Measurements from ENCODE around the gene MEIOB.
"Not testable (repeated sequence)": the region's sequence is repeated elsewhere in the genome, so short reads cannot be mapped to it uniquely, and the experiment has no call there.

MEIOB gene

DNA sequence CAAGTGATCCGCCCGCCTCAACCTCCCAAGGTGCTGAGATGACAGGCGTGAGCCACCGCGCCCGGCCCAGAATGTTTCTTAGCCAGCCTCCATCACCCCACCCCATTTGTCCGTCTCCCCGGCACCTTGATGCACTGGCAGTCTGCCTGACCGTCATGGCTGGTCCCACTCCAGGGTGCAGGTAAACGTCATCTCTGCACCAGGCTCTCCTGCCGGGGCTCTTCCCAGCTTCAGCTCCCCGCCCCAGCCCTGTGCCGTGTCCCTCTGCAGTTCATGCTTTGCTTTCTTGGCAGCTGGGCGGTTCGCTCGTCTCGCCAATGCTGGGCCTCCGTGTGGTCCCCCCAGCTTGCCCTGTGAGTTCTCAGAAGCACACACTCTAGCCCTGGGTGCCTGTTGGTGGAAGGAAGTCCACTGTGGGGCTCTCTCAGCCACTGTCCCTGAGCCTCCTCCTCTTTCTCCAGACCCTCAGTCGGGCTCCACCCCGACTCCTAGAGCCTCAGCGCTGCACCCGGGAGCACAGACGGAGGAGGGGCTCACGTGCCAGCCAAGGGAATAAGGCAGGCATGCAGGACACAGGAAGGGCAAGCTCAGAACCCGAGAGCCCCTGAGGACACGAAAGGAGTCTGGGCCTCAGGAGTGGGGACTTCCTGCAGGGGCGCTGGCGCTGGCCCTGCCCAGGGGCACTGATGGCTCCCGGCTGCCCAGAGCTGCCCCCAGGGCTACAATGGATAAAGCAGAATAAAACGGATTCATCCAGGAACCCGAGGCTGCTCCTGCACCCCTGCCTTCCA lies 34.3 kb upstream of the MEIOB start:
- DNase-seq = no peak

DNA sequence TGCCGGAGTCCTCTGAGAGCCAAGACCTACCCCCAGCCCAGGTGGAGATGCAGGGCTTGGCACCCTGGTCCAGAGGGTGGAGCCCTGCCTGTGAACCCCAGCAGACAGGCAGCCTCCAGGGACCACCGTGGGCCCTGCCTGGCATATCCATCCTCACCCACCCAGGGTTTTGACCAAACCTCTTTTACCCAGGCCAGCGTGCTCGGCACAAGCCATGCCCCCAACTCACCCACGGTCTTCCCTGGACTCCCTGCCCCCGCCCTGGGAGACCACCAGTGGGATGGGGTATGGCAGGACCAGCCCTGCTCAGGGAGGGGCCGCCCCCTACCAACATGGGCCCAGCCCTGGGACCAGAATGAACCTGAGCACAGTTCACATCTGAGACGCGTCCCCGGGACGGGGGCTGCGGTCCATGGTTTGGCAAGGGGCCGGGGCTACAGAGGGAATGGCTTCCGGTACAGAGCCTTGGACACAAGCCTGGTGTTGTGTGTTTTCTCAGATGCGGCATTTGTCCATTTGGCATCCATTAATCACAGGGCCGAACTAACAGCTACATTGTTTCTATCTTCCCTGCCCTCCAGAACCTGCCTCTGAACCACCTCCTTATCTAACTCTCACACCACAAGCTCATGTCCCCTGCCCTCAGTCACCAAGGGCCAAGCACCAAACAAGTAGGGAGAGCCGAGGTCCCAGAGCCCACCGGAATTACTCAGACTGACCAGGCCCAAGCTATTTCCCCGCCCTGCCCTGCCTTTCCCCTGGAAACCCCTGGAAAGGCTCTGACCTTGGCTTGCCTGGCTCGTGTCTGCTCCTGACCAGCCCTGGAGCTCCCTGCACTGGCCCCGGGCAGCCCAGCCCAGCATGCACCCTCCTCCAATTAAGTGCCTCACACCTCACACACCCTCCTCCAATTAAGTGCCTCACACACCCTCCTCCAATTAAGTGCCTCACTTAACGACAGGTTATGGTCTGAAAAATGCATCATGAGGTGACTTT lies 32.2 kb upstream of the MEIOB start:
- no peak for DNase-seq

DNA sequence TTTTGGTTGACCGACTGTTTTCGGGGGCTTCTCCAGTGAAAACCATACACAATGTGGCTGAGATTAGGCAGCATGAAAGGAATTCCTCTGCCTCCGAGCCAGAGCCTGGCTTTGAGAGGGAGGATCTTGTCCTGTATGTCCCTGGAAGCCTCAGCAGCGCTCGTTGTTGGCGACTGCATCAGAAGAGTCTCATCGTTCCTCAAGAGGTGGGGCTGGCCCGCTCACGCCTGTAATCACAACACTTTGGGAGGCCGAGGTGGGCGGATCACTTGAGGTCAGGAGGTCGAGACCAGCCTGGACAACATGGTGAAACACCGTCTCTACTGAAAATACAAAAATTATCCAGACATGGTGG lies 31.2 kb upstream of the MEIOB start:
- DNase-seq = no peak

DNA sequence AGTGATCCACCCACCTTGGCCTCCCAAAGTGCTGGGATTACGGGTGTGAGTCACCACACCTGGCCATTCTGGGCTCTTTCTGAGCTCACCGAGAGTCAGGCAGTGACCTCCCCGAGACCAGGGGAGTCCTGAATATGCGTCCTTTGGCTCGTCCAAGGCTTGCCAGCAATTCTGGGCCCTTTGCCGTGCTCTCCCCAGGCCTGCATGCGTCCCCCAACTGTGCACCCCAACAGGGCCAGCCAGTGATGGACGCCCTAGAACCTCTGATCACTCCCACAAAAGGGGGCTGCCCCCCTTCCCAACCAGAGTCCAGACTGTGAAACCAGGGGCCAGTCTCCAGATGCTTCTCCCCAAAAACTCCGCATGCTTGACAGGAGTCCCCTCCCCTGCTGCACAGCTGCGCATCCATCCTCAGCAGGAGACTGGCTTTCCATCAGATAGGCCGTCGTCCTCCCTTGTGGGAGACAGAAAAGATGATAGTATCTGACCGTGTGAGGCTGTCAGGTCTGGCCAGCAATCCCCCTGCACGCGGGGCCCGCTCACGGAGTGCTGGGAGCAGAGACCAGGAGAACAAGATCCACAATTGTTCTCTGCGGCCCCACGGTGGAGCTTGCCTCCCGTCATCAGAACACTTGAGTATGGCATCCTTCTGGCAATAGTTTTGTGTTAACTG lies 30.7 kb upstream of the MEIOB start:
- no peak for DNase-seq

DNA sequence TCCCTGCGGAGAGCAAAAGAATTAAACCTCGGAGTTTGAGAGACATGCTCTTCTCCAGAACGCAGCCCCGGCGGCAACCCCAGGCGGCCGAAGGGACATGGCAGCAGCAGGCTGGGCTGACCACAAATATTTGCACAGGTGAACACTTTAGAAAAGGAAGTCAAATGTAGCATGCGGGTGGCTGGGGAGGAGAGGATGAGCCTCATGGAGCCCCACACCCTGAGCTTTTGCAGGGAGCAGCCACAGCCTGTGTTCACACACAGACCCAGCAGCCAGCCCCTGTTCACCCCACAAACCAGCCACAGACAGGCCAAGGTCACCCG lies 28.4 kb upstream of the MEIOB start:
- DNase-seq = no peak

DNA sequence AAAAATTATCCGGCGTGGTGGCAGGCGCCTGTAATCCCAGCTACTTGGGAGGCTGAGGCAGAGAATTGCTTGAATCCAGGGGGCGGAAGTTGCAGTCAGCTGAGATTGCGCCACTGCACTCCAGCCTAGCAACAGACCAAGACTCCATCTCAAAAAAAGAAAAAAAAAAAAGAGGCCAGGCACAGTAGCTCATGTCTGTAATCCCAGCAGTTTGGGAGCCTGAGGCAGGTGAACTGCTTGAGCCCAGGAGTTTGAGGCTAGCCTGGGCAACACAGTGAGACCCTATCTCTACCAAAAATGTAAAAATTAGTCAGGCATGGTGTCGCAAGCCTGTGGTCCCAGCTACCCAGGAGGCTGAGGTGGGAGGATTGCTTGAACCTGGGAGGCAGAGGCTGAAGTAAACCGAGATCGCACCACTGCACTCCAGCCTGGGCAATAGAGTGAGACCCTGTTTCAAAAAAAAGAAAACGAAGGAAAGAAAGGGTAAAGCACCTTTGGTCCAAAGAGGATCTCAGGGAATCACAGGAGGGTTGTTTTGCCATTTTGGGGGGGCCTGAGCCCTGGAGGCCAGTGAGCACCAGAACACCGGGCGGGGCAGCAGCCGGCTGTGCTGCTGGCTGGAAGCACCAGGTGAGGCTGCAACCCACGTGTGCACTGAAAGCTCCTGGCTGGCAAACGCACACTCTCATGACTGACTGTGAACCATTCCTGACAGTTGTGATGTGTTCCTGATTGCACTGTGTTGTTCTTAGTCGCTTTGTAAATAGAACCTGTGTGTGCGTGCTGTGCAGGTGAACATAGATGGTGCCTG lies 27.9 kb upstream of the MEIOB start:
- no peak for DNase-seq

DNA sequence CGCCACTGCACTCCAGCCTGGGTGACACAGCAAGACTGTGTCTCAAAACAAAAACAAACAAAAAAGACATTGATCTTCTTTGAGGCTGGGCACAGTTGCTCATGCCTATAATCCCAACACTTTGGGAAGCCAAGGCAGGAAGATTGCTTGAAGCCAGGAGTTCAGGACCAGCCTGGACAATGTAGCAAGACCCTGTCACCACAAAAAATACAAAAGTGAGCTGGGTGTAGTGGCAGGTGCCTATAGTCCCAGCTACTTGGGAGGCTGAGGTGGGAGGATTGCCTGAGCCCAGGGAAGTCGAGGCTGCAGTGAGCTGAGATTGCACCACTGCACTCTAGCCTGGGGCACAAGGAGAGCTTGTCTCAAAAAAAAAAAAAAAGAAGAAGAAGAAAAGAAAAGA lies 25.7 kb upstream of the MEIOB start:
- DNase-seq = not testable (repeated sequence)

DNA sequence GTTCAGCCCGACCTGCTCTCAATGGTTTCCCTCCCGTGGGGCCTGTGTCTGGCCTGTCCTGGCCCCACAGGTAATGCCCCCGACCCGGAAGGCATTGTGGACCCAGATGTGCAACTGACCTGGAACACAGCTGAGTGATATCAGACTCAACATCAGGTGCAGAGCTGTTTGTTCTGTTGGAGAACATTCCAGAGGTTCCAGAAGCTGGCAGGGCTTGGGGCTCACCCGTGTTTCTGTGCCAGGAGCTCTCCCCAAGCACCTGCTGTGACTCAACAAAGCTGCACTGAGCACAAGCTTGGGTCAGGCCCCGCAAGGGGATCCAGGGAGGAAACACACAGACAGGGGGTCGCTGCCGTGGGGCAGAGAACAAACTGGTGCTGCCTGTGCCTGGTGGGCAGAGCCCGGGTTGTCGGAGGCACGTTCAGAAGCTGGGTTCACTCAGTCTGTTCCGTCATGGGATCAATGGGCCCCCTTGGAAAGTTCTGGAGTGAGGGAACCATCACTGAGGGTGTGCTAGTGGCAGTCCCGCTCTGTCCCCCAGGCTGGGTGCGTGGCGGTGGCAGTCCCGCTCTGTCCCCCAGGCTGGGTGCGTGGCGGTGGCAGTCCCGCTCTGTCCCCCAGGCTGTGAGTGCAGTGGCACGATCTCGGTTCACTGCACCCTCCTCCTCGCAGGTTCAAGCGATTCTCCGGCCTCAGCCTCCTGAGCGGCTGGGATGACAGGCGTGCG lies 24.1 kb upstream of the MEIOB start:
- no peak for DNase-seq

DNA sequence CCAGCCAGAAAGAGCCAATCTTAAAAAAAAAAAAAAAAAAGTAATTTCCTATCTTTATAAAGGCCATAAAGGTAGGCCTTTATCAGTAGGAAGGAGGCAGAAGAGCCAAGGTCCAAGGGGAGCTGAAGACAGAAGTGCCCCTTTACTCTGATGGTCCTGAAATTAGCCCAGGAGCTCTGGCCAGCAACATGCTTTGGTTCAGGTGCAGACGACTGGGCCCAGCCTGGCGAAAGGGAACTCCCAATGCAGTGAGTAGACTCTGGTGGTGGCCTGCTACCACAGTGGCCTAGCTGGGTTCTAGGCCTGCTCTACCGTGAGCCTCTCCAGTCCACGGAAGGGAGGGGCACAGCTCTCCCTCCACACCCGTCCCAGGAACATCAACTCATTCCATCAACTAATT lies 23.1 kb upstream of the MEIOB start:
- DNase-seq = no peak

DNA sequence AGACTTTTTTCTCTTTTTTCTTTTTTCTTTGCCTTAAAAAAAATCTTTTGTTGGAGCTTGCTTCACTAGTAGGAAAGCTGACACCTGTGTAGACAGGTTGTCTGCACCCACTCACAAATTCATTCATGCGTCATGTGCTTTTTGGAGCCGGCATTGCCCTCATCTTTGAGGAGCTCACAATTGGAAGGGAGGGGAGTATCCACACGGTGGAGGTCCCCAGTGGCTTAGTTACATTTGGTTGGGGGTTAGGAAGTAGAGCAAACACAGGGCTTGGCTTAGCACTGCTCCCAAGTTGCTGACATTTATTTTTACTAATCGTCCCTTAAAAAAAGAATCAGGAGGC lies 18.7 kb upstream of the MEIOB start:
- DNase-seq = no peak

DNA sequence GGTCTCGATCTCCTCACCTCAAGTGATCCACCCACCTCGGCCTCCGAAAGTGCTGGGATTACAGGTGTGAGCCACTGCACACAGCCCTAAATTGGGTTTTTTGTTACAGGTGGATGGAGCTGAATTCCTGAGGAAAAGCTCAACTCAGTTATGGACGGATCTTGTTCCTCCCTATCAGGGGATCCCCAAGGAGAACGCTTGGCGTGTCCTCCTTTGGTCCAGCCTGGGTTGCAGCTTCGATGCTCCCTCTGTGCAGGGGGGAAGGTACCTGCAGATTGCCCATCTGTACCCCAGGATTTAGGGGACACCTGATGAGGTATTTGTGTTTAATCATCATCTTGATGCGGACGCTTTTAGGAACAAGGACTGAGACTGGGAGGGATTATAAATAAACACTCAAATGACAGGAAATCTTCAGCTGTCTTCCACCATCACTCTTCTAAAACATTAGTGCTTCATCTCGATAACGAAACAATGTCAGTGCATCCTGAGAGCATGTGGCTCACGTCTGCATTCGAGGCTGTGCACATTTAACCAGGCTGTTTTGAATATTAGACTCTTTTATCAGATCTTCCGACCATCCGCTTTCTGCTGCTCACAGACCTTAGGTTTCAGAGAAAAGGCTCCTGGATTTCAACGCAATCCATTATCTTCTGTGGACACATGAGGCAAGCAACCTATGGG lies 18.2 kb upstream of the MEIOB start:
- DNase-seq = no peak

DNA sequence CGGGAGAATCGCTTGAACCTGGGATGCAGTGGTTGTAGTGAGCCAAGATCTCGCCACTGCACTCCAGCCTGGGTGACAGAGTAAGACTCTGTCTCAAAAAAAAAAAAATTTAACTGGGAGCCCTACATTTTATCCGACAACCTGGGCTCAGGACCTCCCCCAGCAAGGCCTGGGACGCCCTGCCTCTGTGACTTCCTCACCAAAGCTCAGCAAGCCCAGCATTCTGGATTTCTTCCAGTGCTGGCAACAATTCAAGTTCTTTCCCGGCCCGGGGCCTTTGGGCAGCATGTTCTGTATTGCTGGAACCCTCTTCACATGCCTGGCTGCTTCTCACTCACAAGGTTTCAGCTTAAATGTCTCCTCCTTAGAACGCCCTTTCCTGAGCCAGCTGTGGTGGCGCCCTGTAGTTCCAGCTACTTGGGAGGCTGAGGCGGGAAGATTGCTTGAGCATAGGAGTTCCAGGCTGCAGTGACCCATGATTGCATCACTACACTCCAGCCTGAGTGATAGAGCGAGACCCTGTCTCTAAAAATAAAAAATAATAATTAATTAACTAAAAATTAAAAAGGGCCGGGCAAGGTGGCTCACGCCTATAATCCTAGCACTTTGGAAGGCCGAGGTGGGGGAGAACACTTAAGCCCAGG lies 15.9 kb upstream of the MEIOB start:
- DNase-seq = no peak

DNA sequence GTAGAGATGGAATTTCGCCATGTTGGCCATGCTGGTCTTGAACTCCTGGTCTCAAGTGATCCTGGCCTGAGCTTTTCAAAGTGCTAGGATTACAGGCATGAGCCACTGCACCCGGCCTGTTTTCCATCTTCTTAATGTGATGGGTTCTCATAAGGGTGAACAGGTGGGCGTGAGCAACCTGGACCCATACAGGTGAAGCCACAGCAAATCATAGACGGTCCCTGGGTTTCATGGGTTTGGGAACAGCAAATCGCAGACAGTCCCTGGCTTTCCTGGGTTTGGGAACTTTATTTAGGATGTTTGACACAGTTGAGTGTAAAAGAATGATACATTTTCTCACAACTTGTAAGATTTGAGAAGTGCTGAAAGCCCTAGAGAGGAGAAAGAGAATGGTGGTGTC lies 12.9 kb upstream of the MEIOB start:
- no peak for DNase-seq

DNA sequence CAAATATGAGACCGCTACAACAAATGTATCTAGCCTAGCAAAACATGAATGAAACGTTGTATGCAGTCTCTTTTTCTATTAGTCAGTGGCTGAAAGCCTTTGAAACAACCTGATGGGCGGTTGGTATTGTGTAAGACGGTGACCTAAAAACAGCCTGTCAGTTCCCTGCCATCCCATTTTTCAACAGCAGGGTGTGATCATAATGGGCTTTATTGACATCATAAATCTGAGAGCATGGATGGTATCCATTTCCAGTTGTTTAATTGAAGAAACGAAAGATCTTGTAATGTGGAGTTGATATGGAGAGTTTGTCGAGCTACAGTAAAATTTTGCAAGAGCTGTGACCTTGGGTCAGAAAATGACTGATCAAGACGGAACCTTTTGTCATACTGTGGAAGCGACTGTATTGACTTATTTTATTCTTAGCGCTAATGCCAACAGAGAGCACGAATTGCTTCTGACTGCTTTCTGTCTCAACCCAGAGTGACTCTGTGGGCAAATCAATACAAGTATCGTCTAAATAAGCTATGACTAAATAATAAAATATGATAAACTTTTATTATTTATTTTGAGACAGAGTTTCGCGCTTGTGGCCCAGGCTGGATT lies 12.3 kb upstream of the MEIOB start:
- no peak for DNase-seq

DNA sequence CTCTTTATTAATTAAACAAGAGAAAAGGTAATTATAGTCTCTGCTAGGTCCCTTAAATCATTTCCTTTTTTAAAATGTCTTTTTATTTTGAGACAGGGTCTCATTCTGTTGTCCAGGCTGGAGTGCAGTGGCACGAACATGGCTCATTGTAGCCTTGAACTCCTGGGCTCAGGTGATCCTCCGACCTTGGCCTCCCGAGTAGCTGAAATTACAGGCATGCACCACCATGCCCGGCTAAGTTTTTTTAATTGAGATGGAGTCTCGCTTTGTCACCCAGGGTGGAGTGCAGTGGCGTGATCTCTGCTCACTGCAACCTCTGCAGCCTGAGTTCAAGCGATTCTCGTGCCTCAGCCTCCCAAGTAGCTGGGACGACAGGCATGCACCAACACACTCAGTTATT lies 9.2 kb upstream of the MEIOB start:
- not testable (repeated sequence) for DNase-seq

DNA sequence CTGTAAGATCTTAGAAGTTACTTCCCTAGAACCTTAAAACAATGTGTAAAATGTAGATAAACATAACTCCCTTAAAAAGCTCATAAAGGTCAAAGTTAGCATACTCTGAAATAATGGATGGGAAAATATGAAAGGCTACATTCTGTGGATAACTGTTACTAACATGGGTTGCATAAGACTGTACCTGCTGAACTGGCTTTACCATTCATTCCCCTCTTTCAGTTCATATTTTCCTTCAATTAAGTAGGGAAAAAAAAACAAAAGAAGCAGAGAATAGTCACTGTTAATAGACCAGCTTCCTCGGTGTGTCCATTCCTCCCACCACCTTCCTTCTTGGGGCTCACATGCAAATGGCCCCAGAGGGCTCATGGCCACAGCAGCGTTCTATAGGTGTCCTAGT lies 7.5 kb upstream of the MEIOB start:
- DNase-seq = no peak

DNA sequence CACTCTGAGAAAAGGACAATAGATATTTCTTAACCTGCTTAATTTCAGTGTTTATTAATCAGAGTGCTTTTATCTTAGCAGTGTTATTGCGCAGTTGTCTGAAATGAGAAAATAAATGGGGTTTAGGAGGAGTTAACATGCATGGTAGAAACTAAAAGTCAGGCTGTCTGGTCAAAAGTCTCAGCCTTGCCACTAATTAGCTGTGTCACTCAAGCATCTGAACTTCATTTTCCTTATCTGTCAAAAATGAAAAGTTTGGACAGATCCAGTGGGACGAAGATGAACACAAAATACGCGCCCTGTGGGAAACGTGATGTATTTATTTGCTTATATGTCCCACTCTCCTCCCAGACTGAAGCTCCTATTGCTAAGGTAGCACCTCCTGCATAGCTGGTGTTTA lies 6.3 kb upstream of the MEIOB start:
- DNase-seq = no peak

DNA sequence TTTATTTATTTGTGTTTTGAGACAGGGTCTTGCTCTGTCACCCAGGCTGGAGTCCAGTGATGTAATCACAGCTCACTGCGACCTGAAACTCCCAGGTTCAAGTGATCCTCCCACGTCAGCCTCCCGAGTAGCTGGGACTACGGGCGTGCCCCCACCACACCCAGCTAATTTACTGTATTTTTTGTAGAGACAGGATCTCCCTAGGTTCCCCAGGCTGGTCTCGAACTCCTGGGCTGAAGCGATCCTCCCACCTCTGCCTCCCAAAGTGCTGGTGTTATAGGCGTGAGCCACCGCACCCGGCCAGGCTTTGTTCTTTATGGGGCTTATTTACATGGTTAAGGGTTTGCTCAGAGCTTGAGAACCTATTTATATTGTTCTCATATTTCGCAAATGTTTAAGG lies 5.8 kb upstream of the MEIOB start:
- no peak for DNase-seq

DNA sequence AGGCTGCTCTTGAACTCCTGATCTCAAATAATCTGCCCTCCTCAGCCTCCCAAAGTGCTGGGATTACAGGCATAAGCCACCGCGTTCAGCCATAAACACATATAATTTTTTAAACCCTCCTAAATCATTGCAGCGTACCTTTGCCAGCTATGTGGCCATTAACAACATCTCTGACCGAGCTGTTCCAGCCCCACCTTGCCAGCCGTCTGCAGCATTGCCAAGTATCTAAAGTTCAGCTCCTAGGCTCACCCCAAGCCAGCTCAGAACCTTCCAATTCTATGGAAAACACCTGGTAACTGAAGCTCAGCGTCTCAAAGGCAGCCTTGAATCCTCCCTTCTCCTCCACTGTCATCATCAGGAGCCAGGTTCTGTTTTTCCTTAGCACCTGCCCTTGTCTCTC lies 5.1 kb upstream of the MEIOB start:
- DNase-seq = no peak

DNA sequence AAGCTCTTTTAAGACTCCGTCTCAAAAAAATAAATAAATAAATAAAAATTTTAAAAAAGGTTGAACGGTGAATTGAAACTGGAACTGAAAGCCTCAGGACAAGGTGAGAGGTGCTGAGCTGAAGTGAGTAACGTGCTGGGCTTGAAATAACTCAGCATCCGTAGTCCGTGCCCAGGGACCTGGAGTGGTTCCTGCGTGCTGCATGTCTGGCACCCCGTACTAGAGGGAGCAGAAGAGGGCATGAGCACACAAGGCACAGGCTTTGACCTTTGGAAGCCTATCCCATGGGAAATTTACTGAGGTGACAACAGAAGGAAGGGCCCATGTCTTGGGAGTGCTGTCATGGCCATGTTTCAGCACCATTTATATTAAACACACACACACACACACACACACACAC lies 4.5 kb upstream of the MEIOB start:
- no peak for DNase-seq

DNA sequence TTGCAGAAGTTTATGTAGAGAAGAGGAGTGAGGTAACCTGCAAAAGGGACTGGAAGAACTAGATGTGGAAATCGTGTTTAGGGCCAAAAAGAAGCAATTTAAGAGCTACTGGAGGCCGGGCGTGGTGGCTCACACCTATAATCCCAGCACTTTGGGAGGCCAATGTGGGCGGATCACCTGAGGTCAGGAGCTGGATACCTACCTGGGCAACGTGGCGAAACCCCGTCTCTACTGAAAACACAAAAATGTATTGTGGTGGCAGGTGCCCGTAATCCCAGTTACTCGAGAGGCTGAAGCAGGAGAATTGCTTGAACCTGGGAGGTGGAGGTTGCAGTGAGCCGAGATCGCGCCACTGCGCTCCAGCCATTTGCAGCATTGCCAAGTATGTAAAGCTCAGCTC lies 4.1 kb upstream of the MEIOB start:
- not testable (repeated sequence) for DNase-seq
